COLO829 (cell line): ENCODE results near the gene JAZF1.

Experiments used
- DNase-seq: peaks from one replicate; pipeline ENCODE4 v3.0.0; 2012; ENCODE audit warnings: low spot score

The JAZF1 gene

GRCh38 chr7:27835376-27835775 is 345.2 kb downstream of the JAZF1 start:
- DNase-seq: no peak

- DNase-seq: no peak
These were observed 346.2 kb downstream of the JAZF1 start for GRCh38 chr7:27834179-27834921.

DNA sequence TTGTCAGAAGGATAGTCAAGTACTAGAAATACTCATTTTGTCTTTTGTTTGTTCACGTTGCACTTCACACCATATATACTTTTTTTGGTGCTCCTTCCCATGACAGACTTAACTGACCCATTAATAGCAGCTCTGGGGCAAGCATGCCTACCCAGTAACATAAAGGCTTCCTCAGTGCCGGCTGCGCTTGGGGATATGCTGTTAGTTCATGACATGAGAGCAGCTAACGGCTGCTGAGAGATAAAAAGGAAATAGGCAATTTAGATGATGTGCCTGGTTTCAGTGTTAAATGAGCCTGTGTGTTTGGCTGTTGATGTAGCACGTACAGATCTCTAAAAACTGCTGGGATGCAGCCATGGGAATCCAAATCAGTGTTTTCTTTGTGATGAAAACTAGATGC is 354.2 kb downstream of the JAZF1 start:
- no peak for DNase-seq

DNA sequence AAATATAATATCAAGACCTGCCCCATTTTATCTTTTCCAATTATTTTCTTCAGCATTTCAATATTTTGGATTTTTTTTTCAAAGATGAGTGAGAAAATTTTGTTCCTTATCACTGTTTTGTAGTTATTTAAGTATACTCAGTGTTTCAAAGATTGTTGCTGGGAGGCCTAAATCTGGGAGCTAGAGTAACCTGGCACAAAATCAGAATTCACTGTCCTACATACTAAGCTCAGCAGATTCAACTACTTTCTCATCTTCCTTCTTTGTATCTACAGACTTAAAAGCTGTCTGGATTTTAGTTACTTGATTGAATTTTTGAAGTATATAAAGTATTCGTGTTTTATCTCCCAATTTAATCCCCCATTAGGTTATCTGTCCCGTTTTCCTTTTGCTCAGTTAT is 354.7 kb downstream of the JAZF1 start:
- DNase-seq: no peak

DNA sequence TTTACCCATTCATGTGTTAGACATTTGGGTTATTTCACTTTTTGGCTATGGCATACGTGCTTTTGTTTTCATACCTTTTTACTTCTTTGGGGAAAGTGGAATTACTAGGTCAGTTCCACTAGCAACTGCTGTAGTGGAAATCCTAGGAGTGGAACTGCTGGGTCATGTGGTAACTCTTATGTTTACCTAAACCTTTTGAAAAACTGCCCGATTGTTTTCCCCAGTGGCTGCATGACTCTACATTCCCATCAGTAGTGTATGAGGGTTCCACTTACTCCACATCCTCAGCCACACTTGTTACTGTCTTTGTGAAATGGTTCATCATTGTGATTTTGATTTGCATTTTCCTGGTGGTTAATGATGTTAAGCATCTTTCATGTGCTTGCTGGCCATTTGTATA is 358.4 kb downstream of the JAZF1 start:
- DNase-seq: no peak

- DNase-seq: no peak
These were observed 367.9 kb downstream of the JAZF1 start for GRCh38 chr7:27812706-27813105.

GRCh38 chr7:27810186-27810585 is 370.4 kb downstream of the JAZF1 start:
- peak; percentile 50 for DNase-seq

GRCh38 chr7:27808626-27809025 is 372.0 kb downstream of the JAZF1 start:
- DNase-seq: peak; percentile 43

DNA sequence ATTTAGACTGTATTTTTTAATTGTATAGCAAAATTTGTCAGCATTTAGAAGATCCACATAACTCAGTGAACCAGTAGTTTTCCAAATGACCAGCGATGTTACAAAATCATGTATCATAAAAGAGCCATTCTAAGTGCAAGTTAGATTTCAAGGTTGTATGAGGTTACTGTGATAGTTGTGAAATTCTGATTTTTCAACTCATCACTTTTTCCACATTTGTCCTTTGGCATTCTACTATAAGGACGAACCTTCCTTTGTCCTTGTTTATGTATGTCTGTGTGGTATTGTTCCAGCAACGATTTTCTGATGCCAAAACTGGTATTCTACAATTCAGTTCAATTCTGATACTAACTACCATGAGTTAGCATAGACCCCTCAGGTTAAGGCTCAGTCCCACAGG is 376.5 kb downstream of the JAZF1 start:
- no peak for DNase-seq

GRCh38 chr7:27802999-27803398 is 377.6 kb downstream of the JAZF1 start:
- DNase-seq: no peak

DNA sequence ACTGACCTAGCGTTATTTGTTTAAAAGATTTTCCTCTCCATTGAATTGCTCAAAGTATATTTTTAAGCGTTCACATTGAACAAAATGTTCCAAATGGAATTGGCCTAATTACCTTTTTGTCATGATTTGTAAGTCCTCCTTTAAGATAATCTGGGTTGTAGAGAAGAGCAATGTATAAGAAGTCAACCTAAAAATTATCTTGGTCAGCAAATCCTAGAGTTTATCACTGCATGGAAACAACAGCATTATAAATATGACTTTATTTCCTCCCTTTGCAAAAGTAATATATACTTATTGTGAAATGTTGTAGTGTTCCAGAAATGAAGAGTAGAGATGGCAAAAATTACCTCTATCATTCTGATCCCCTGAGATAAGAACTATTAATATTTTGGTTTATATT is 381.4 kb downstream of the JAZF1 start:
- no peak for DNase-seq

DNA sequence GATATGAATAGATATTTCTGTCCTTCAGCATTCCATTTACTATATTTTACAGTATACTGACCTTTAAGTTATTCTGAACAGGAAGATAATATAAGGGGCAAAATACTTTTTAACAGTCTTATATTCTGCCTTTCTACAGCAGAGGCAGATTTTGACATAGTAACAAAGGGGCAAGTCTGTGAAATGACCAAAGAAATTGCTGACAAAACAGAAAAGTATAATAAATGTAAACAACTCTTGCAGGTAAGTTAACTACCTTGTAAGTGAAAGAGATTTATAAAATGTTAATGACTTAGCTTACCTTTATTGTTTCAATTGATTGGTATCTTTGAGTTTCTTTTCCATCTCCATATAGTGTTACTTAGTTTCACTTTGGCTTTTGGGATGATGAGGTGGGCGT is 384.6 kb downstream of the JAZF1 start:
- no peak for DNase-seq

GRCh38 chr7:27793780-27794179 is 386.8 kb downstream of the JAZF1 start:
- peak; percentile 30 for DNase-seq

GRCh38 chr7:27788437-27788836 is 392.2 kb downstream of the JAZF1 start:
- DNase-seq: no peak

GRCh38 chr7:27784399-27785053 is 396.1 kb downstream of the JAZF1 start:
- peak; percentile 41 for DNase-seq

DNA sequence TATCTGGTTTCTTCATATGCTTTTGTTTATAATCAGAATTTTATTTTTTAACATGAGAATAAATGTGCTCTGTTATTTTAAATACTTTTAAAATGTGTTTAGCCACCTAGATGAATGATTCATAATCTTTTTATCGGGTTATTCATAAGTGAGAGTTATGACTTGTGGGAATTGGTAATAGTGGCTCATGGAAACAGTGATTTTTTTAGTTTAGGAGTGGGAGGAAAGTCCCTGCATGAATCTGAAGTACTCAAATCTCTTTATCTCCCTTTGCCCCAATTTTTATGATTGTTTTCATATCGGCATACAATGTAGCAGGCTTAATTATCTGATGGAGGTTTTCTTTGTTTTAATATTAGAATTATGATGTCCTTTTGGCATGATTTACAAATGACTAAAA is 397.7 kb downstream of the JAZF1 start:
- no peak for DNase-seq

DNA sequence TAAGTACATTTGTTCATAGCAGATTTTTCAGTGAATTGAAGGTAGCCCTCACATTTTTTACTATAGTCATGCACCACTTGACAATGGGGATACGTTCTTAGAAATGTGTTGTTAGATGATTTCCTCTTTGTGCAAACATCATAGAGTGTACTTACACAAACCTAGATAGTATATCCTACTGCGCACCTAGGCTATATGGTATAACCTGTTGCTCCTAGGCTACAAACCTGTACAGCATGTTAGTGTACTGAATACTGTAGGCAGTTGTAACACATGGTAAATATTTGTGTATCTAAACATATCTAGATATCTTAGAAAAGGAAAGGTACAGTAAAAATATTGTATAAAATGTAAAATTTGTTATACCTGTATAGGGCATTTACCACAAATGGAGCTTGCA is 399.4 kb downstream of the JAZF1 start:
- DNase-seq: no peak
